PFSK-1 (cell line): ENCODE measurements around the gene MLF2.

Experiments used
- FOXP2 ChIP-seq: optimal IDR thresholded peaks from 2 replicates; pipeline ENCODE3; 2011; ENCODE audit warnings: borderline replicate concordance, control low read depth, inconsistent platforms; ENCODE audit not compliant: insufficient read depth; ENCODE audit errors: extremely low read length, extremely low read depth
- POLR2AphosphoS5 ChIP-seq: IDR thresholded peaks from 2 replicates; pipeline ENCODE4 v1.6.1; 2012; ENCODE audit warnings: low read depth, mild to moderate bottlenecking, control low read depth, low read length, moderate library complexity
- SIN3A ChIP-seq: IDR thresholded peaks from 2 replicates; pipeline ENCODE4 v1.6.1; 2012; ENCODE audit warnings: mild to moderate bottlenecking, low read length, moderate library complexity, borderline replicate concordance; ENCODE audit not compliant: insufficient read depth
- TAF1 ChIP-seq: IDR thresholded peaks from 2 replicates; pipeline ENCODE4 v1.6.1; 2012; ENCODE audit warnings: low read length, control low read depth, borderline replicate concordance; ENCODE audit not compliant: insufficient read depth
- TF ChIP-seq, protein P1 (sequence below), 2 experiments: IDR thresholded peaks; 2 replicates each; pipeline versions ENCODE4 v1.6.1 to v1.8.0; 2011 to 2012; ENCODE audit warnings: low read depth in 2 of 2, low read length in 2 of 2, control low read depth in 1 of 2, inconsistent platforms in 1 of 2, mild to moderate bottlenecking in 1 of 2, moderate library complexity in 1 of 2; ENCODE audit not compliant: insufficient read depth in 1 of 2

- TF ChIP-seq TAF1, result peak; percentile 66; the same call in 1 of the 2 replicates
- peak; percentile 46 for TF ChIP-seq POLR2AphosphoS5
- TF ChIP-seq SIN3A, result peak; percentile 92
- TF ChIP-seq, protein P1, sequence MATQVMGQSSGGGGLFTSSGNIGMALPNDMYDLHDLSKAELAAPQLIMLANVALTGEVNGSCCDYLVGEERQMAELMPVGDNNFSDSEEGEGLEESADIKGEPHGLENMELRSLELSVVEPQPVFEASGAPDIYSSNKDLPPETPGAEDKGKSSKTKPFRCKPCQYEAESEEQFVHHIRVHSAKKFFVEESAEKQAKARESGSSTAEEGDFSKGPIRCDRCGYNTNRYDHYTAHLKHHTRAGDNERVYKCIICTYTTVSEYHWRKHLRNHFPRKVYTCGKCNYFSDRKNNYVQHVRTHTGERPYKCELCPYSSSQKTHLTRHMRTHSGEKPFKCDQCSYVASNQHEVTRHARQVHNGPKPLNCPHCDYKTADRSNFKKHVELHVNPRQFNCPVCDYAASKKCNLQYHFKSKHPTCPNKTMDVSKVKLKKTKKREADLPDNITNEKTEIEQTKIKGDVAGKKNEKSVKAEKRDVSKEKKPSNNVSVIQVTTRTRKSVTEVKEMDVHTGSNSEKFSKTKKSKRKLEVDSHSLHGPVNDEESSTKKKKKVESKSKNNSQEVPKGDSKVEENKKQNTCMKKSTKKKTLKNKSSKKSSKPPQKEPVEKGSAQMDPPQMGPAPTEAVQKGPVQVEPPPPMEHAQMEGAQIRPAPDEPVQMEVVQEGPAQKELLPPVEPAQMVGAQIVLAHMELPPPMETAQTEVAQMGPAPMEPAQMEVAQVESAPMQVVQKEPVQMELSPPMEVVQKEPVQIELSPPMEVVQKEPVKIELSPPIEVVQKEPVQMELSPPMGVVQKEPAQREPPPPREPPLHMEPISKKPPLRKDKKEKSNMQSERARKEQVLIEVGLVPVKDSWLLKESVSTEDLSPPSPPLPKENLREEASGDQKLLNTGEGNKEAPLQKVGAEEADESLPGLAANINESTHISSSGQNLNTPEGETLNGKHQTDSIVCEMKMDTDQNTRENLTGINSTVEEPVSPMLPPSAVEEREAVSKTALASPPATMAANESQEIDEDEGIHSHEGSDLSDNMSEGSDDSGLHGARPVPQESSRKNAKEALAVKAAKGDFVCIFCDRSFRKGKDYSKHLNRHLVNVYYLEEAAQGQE (IDR thresholded peaks at IDR 0.05; ENCODE audit: insufficient read depth in 1 of 2, low read depth in 2 of 2, low read length in 2 of 2), result 0 out of 4 replicates have a peak, but pooled peaks of 1 of the 2 experiments have one; percentile 55
- peak; percentile 80 for TF ChIP-seq FOXP2
Observed at GRCh38 chr12:6778574-6779550, 25.9 kb upstream of the MLF2 start.
